ENCODE data around the gene ZNF433. TPM values are rescaled to one million over a fixed set of nuclear protein-coding genes. Genes with fewer than 3 reads are reported as not detected.
A peak's percentile ranks its signal among the peaks of the same experiment; 100 is the strongest.

The ZNF433 gene
- total RNA-seq, 2 experiments from 2014 or later, result 2.6 to 2.8 TPM

GRCh38 chr19:11989112-11989456, 46.4 kb downstream of the ZNF433 start:
- H3K4me1 ChIP-seq (ENCODE audit: insufficient read depth, low read length), result peaks cover 21% of the 10 kb centered on the region
- peaks cover 0 to 2% of the 10 kb centered on the region in 2 experiments for H3K27me3 ChIP-seq (ENCODE audit: control insufficient read depth in 1 of 2, insufficient read depth in 2 of 2, low read length in 2 of 2)
- Mint-ChIP-seq H3K36me3 (ENCODE audit: low read depth) (peaks cover 22% of the 10 kb centered on the region), H3K9me3 (no peaks in the 10 kb centered on the region), H3K27ac (peak overlapping the region; percentile 92), H3K4me3 (peak overlapping the region; percentile 88), H3K27me3 (no peaks in the 10 kb centered on the region), H3K4me1 (ENCODE audit: low read depth) (peaks cover 38% of the 10 kb centered on the region)
- peak overlapping the region; percentile 86 to 91 for H3K27ac ChIP-seq (ENCODE audit: low read depth in 1 of 2, low read length in 2 of 2)
- peak overlapping the region; percentile 100 for H3K4me3 ChIP-seq (ENCODE audit: low read length)
- ChIA-PET POLR2A (interaction anchor here (1.1 to 3.7 kb wide), 7 partner anchors 25 to 506 kb away, joined by 3 to 65 read pairs (median 10); partner anchors contain the start of genes ZNF433, ZNF491, ZNF563 and ZNF700), CTCF (interaction anchor here (0.6 to 7.2 kb wide), 18 partner anchors 21 to 1109 kb away, joined by 3 to 79 read pairs (median 4); partner anchors contain the start of genes ELOF1, ZNF20, ZNF491 and ZNF563)
- DNase-seq, result no peak
- TF ChIP-seq, protein P1, sequence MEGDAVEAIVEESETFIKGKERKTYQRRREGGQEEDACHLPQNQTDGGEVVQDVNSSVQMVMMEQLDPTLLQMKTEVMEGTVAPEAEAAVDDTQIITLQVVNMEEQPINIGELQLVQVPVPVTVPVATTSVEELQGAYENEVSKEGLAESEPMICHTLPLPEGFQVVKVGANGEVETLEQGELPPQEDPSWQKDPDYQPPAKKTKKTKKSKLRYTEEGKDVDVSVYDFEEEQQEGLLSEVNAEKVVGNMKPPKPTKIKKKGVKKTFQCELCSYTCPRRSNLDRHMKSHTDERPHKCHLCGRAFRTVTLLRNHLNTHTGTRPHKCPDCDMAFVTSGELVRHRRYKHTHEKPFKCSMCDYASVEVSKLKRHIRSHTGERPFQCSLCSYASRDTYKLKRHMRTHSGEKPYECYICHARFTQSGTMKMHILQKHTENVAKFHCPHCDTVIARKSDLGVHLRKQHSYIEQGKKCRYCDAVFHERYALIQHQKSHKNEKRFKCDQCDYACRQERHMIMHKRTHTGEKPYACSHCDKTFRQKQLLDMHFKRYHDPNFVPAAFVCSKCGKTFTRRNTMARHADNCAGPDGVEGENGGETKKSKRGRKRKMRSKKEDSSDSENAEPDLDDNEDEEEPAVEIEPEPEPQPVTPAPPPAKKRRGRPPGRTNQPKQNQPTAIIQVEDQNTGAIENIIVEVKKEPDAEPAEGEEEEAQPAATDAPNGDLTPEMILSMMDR (IDR thresholded peaks at IDR 0.05), result peak; percentile 41
- H3K9me3 ChIP-seq (ENCODE audit: control insufficient read depth in 1 of 2, insufficient read depth in 1 of 2, low read length in 2 of 2), result peaks cover 0 to 7% of the 10 kb centered on the region in 2 experiments
- intact Hi-C loops (cut with DNase I, micrococcal nuclease), result loop anchor here (1.0 to 5.0 kb wide), 4 partner anchors 25 to 177 kb away; partner anchors contain the start of gene ZNF440 (in 1 of the 2)
- ATAC-seq (ENCODE audit: poor library complexity), result no peak
- no peaks in the 10 kb centered on the region for H3K36me3 ChIP-seq (ENCODE audit: insufficient read depth, low read length)

DNA sequence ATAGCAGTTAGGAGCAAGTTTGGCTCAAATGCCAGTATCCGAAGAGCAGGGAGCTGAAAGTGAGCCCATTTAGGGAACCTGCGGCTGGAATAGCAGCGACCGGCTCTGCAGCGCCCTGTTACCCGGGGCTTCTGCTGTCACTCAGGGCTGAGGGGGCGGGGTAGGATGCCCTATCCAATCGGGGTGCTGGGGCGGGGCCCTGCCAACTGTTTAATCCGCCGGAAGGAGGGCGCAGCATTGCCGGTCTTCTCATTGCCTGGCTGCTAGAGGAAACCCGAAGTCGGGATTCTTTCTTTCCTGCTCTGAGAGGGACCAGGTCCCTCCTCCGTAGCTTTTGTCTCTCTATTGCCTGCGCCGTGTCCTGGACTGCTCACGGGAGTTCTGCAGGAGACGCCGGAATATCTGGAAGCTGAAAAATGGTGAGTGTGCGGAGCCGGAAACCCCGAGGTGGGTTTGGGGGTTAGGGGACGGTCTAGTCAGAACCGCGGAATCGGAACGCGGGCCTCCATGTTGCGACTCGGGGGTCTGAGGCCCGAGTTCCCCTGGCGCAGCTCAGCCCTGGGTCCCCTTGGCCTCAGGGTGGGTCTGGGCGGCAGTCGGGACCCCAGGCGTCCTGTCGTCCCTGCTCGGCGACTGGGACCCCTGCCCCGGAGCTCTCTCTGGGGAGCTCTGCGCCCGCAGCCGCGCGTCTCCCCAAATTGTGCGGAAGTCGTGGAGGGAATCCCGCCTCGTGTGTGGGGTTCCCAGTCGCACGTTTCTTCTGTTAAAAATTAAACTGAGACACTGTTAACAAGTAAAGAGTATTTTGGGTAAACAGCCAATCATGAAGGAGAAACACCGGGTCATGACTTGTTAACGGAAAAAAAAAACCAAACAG, 47.8 kb downstream of the ZNF433 start:
- POLR2A ChIA-PET, result interaction anchor here (0.6 to 3.7 kb wide), 16 partner anchors 18 to 903 kb away, joined by 3 to 65 read pairs (median 4); partner anchors contain the start of genes ODAD3, PRKCSH, ZNF136 and ZNF433
- DNase-seq, result peak; percentile 82 to 95 (median 90)
- H3K27ac Mint-ChIP-seq, result peak overlapping the region; percentile 92
- Histone ChIP-seq H3K27ac (ENCODE audit: low read depth in 1 of 2, low read length in 2 of 2) (peak overlapping the region; percentile 86 to 91), H3K27me3 (ENCODE audit: control insufficient read depth in 1 of 2, insufficient read depth in 2 of 2, low read length in 2 of 2) (peaks cover 0 to 2% of the 10 kb centered on the region in 2 experiments), H3K4me3 (ENCODE audit: low read length) (peak overlapping the region; percentile 100), H3K9me3 (ENCODE audit: control insufficient read depth in 1 of 2, insufficient read depth in 1 of 2, low read length in 2 of 2) (peaks cover 3 to 15% of the 10 kb centered on the region in 2 experiments), H3K36me3 (ENCODE audit: insufficient read depth, low read length) (no peaks in the 10 kb centered on the region), H3K4me1 (ENCODE audit: insufficient read depth, low read length) (peaks cover 21% of the 10 kb centered on the region)
- TF ChIP-seq, protein P1 (IDR thresholded peaks at IDR 0.05), result no peak
- H3K27me3 Mint-ChIP-seq, result no peaks in the 10 kb centered on the region
- H3K4me3 Mint-ChIP-seq, result peak overlapping the region; percentile 88
- peak; percentile 91 for ATAC-seq (ENCODE audit: poor library complexity)
- no peaks in the 10 kb centered on the region for H3K9me3 Mint-ChIP-seq
- H3K4me1 Mint-ChIP-seq (ENCODE audit: low read depth), result peaks cover 34% of the 10 kb centered on the region
- peaks cover 22% of the 10 kb centered on the region for H3K36me3 Mint-ChIP-seq (ENCODE audit: low read depth)
- intact Hi-C loops (cut with DNase I, micrococcal nuclease), result loop anchor here (1.0 to 5.0 kb wide), 6 partner anchors 23 to 190 kb away; partner anchors contain the start of genes ZNF440 (in 1 of the 2) and ZNF491 (in 1 of the 2)
- CTCF ChIA-PET, result interaction anchor here (0.6 to 7.2 kb wide), 19 partner anchors 13 to 770 kb away, joined by 3 to 79 read pairs (median 5); partner anchors contain the start of genes ELOF1, ZNF20, ZNF491 and ZNF563

GRCh38 chr19:11986754-11987153, 48.7 kb downstream of the ZNF433 start:
- Histone ChIP-seq H3K9me3 (ENCODE audit: control insufficient read depth in 1 of 2, insufficient read depth in 1 of 2, low read length in 2 of 2) (peaks cover 12 to 17% of the 10 kb centered on the region in 2 experiments), H3K27ac (ENCODE audit: low read depth in 1 of 2, low read length in 2 of 2) (no peak overlapping the region), H3K36me3 (ENCODE audit: insufficient read depth, low read length) (no peaks in the 10 kb centered on the region), H3K4me3 (ENCODE audit: low read length) (no peak overlapping the region), H3K27me3 (ENCODE audit: control insufficient read depth in 1 of 2, insufficient read depth in 2 of 2, low read length in 2 of 2) (peaks cover 0 to 2% of the 10 kb centered on the region in 2 experiments), H3K4me1 (ENCODE audit: insufficient read depth, low read length) (peaks cover 21% of the 10 kb centered on the region)
- ChIA-PET POLR2A (interaction anchor here (0.6 to 3.7 kb wide), 6 partner anchors 22 to 346 kb away, joined by 3 to 65 read pairs (median 7); partner anchors contain the start of genes ZNF563, ZNF700 and ZNF763), CTCF (interaction anchor here (0.7 to 7.2 kb wide), 4 partner anchors 23 to 154 kb away, joined by 4 to 79 read pairs (median 43); partner anchors contain the start of genes ZNF20, ZNF700 and ZNF763)
- TF ChIP-seq, protein P1 (IDR thresholded peaks at IDR 0.05), result no peak
- Mint-ChIP-seq H3K27ac (peak overlapping the region; percentile 92), H3K4me1 (ENCODE audit: low read depth) (peaks cover 25% of the 10 kb centered on the region), H3K9me3 (no peaks in the 10 kb centered on the region), H3K36me3 (ENCODE audit: low read depth) (peaks cover 26% of the 10 kb centered on the region), H3K27me3 (no peaks in the 10 kb centered on the region), H3K4me3 (peak overlapping the region; percentile 88)
- ATAC-seq (ENCODE audit: poor library complexity) (no peak), DNase-seq (peak in 1 of 14 experiments; percentile 26)
- intact Hi-C loops (cut with DNase I, micrococcal nuclease), result loop anchor here in 1 of 2 experiments (1.0 to 5.0 kb wide), 2 partner anchors 105 to 174 kb away; partner anchors contain the start of gene ZNF440
